GM19438 (cell line): ENCODE data around the gene RASL10A.

Experiments used
- ATAC-seq: cut with Tn5 transposase; IDR thresholded peaks from one replicate; pipeline ENCODE4 v1.9.1; 2021; ENCODE audit warnings: low read depth; ENCODE audit not compliant: unreplicated experiment

Gene RASL10A

DNA sequence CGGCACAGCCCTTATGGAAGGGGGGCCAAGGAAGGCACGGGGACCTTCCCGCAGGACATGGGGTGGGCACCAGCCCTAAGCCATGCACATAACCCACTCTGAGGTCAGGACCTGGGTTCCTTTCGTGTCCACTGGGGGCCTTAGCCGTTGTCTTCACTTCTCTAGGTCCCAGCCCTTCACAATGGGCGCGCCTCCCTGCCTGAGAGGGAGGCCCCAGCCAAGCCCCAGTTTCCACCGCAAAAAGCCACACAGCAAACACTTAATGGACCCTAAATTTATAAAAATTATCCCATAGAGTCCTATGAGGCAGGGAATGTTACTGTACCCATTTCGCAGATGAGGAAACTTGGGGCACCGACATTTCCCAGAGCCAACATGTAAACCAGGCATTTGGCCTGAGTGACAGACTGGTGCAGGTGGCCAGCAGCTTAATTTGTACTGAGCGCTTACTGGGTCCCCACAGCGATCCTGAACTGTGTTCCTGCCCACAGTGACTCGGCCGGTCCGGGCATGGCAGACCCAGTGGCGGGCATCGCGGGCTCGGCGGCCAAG is 7.8 kb downstream of the RASL10A start:
- ATAC-seq = no peak

DNA sequence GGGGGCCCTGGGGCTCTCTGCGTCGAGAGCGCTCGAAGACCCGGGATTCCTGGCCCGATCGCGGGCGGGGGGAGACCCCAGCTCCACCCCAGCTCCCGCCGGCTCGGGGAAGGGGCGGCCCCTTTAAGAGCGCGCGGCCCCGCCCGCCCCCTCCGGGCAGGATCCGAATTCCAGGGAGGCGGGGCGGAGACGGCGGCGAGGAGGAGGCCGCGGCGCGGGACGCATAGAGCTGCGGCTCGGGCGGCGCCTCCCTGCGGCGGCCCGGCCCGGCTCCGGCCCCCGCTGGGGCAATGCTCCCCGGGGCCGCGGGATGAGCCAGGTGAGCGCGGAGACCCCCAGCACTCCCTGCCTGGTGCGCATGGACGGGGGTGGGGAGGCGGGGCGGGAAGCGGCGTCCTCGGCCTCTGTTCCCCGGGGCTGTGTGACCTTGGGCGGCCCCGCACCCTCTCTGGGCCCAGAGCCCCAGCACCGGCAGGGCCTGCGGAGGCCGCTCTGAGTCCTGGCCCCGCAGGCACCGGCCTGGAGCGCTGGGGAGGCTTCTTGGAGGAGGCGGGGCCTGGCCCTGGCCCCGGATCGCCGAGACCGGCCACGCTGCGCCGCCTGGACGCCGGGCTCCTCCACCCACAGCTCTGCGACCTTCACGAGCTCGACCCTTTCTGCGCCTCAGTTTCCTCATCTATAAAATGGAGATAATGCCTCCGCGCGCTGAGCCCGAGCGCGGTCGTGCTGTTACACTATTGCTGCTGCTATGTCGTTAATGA is 8.5 kb downstream of the RASL10A start:
- ATAC-seq = no peak

DNA sequence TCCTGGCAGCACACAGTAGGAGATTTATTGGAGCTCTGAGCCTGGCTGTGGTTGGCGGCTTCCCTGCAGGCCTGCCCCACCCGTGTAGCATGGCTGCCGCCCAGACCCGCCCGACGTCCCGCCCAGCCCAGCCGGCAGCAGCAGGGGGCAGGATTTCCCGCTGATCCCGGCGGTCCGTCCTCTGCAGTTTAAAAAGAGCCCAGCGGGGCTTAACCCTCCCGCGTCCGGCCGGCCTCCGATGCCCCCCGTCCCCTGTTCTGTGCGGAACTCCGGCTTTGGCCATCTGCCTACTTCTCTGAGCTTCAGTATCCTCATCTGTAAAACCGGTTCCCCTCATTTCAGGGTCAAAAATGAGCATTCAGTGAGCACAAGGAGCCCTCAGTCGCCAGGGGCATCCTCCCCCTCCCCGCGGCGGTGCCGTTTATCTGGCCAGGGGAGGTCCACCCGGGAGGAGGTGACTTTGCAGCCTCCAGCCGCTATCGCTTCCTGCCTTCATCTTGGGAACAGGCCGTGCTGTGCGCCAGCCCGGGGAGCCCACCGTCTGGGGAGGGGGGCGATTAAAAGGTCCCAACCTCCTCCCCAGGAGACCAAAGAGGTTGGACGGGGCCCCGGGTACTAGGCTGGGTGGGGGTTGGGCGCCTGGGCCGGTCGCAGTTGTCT is 9.2 kb downstream of the RASL10A start, which contains the start of gene GAS2L1:
Gene GAS2L1, plus strand, starts transcription at position 476 of the 660 bp plus-strand sequence. CDS start 1,456 bp downstream, outside the sequence.
- ATAC-seq = no peak

DNA sequence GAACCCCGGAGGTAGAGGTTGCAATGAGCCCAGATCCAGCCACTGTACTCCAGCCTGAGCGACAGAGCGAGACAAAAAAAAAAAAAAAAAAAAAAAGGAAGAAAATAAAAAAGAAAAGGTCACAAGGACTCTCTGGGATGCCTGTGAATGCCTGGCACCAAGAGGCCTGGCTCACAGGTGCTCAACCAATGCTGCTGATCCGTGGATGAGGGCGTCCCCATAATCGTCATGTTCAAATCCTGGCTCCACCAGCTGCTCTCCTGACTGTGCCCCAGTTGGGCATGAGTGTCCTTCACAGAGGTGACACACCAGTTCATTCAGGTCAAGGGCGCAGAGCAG is 9.7 kb downstream of the RASL10A start:
- ATAC-seq = no peak

DNA sequence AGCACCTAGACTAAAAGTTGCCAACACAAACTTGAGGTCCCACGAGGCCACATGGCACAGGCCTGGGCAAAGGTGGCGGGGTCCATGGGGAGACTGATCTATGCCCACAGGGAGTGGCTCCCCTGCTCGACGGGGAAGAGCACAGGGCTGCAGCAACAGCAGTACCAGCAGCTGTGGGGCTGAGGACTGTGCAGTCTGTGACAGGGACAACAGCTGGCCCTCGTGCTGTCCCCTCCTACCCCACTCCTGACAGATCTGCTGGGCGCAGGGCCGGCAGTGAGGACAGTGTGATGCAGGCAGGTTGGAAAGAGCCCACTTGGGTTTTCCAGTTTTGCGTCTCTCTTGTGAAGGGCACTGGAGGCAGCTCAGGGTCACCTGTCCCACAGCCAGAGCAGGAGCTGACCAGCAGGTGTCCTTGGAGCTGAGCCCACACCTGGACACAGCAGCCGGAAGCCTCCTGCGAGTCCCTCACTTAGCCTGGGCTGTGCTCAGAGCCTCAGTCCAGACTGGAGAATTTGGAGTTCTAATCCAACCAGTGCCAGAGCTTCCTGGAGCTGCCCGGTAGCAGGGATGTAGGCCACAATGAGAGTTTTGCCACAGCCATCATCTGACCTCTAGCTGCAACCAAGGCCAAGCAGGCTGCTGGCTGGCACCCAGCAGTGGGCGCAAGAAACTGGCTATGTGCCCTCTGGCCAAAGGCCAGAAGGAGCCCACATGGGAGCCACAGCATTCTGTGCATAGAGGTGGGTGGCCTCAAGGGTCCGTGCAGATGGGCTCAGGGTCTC is 12.6 kb downstream of the RASL10A start:
- no peak for ATAC-seq

DNA sequence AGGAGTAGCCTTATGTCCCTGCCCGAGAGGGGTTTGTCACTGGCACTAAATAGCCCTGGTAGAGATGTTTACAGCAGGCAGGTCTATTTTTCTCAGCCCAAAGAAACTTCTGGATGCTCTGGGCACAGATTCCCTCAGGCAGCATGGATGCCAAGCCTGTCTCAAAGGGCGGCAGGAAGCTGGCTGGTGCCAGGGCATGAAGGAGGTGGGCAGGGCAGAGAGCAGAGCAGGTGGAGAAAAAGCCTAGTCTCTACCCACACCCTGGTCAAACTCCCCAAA is 13.2 kb downstream of the RASL10A start:
- no peak for ATAC-seq

DNA sequence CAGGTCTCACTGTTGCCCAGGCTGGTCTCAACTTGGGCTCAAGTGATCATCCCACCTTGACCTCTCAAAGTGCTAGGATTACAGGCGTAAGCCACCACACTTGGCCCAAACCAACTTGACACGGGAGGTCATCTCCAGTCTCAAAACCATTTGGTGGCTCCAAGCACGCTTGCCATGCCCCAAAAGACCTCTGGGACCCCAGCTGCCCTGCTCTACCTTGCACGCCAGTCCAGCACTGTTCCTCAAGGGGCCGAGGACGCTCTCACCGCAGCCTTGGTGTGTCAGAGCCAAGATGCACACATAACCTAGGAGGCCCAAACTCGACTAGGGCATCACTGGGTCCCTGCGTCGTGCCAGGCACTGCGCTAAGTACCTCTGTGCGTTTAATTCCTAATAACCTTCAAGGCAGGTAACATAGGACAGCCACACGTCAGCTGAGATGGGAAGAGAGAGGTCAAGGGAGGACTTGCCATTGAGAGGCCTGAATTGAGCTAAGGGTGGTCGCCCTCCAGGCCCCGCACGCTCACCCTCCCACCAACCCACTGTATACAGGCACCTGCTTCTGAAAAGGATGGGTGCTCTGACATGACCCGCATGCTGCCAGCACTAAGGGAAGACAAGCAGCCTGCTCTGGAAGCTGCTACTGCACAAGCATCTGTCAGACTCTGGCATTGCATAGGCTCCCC is 13.6 kb downstream of the RASL10A start:
- no peak for ATAC-seq

DNA sequence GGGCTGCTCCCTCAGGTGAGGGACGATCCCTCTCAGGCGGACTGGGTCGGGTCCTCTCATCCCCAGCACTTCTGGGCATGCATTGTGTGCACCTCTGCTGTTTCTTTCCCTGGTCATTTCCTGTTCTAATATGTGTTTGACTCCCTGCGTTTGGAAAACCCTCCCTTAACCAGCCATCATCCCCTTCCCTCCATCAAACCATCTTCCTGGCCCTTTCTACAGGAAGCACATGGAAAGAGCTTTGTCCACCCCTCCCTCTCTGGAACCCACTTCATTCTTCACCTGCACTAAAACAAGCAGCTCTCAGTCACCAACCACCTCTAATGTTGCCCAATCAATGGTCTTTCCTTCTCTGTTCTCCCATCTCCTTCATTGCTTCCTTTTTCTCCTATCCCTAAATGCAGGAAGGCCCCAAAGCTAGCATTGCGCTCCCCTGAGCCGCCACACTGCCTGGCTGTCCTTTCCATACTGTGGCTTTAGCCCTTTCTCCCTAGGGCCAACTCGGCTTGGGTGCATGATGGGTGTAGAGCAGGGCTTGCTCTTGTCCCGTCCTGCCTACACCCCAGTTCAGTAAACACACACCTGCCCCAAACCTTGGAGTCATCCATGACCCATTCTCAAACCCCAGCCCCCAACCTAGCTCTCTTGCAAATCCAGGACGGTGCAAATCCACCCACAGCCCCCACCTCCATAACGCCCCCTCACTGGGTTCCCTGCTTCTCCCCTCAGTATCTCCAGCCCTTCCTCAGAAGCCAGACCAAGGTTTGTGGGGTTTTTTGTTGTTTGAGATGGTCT is 14.5 kb downstream of the RASL10A start:
- ATAC-seq = no peak

DNA sequence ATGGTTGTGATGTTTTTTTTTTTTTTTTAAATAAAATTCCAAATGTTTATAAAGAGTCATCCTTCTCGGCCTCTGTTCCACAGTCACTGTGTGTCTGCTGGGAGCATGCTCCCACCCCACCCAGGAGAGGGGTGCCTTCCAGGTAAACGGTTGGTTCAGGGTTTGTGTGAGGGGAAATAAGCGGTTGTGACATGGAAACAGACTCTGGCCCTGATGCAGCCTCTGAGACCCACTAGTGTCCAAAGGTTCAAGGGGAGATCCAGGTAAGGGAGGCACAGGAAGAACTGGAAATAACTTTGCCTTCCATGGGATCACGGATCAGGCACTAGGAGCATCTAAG is 15.1 kb downstream of the RASL10A start:
- ATAC-seq = no peak

DNA sequence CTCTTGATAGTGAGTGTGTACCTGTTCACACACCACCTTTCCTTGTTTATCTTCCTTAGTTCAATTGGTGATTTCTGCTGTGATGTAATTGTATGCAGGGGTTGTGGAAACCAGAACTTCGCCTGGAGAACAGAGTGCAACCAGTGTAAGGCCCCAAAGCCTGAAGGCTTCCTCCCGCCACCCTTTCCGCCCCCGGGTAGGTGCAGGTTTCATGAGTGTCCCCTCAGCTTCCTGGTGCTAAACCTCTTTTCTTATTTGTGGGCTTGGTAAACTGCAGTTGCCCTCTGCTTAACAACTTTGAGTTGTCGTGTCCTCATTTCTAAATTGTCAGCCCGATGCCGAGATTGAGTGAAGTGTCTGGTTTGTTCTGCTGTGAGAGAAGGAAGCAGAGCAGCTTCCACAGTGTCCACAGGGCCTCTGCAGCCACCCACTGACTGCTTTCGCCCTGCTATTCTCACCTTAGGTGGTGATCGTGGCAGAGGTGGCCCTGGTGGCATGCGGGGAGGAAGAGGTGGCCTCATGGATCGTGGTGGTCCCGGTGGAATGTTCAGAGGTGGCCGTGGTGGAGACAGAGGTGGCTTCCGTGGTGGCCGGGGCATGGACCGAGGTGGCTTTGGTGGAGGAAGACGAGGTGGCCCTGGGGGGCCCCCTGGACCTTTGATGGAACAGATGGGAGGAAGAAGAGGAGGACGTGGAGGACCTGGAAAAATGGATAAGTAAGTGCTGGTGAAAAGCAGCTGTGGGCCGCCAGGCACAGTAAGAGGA is 16.2 kb downstream of the RASL10A start:
- no peak for ATAC-seq

DNA sequence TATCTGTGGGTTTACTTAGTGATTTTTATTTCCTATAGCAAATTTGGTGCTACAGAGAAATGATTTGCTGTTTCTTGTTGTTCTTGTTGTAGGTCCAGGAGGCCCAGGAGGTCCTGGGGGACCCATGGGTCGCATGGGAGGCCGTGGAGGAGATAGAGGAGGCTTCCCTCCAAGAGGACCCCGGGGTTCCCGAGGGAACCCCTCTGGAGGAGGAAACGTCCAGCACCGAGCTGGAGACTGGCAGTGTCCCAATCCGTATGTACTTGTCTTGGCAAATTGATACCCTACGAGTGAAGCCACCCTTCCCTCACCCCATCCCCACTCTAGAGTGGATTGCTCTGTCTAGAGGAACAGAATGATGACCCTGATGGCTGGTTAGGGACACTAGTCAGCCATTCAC is 16.9 kb downstream of the RASL10A start:
- ATAC-seq = no peak

DNA sequence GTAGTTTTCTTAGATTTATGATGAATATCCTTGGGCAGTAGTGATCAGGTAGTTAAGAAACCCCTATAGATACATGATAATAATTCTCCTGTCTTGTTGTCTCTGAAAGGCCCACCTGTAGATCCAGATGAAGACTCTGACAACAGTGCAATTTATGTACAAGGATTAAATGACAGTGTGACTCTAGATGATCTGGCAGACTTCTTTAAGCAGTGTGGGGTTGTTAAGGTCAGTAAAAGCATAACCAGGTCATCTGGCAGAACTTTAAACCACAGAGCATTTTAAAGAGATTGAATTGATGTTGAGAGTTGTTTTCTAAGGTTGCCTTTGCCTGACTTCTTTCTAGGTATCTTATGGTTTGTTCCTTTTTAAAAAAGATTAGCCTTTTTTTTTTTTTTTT is 23.1 kb downstream of the RASL10A start:
- ATAC-seq = no peak

DNA sequence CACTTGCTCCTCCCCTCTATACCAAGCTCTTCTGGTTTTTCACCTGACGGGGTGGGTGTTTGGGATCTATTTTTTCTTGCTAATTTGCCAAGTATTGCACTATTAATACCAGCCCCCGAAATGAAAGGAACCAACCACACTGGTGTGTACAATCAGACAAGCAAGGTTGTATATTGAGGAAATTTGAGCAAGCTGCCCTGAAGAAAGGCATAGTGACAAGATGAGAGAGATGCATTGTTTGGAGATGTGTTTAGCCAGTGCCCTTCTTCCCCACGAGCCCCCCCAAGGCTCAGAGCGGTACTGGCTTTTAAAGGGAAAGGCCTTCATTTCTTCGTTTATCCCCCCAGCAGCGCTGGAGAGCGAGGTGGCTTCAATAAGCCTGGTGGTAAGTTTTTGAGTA is 24.3 kb downstream of the RASL10A start:
- ATAC-seq = no peak

DNA sequence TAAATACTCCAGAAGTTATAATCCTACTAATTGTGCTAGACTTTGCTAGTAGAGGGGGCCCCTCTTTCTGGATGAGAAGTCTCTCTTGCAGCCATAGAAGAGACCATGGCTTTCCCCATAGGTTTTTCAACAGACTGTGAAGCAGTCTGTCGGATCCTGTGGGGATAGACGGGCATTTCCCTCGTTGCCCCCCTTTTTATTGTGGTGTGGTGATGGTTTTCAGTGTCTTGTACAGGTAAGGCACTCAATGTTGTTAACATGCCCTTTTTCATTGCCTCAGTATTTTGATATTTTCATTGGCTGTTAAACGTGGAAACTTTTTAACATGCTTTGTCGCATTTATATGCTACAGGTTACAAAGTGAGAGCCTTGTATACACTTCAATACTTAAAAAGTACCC is 25.4 kb downstream of the RASL10A start:
- no peak for ATAC-seq

DNA sequence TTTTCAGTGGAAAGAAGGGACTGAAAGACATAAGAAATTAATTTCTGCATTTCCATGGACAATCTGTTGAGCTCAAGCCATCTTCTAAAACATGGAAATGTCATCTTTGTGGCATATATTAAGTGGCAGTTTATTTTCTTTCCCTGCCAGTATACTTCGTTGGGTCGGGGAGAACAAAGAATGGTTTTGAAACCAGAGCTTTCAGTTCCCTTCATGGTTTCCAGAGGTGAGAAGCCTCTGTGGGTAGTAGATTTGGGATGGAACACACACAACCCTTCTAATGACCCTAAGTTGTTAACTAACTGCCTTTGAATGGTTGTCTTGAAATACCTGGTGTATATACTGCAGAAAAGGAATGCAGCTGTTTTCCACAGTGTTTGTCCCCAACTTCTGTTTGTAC is 26.7 kb downstream of the RASL10A start:
- ATAC-seq = no peak

DNA sequence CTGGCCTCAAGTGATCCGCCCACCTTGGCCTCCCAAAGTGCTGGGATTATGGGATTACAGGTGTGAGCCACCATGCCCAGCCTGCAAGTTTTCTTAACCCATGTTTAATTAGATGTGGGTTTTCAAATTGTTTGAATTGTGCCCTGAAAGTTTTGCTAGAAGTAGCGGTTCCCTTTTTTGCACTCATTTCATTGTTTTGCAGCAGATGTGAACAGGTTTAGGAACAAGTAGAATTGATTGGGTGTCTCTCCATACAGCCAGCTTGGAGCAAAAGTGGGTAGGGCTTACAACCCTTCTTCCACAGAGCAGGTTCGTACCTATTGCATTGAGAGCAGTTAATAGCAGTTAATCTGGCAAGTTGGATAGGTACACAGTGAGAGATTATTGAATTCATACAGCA is 31.3 kb downstream of the RASL10A start:
- no peak for ATAC-seq

DNA sequence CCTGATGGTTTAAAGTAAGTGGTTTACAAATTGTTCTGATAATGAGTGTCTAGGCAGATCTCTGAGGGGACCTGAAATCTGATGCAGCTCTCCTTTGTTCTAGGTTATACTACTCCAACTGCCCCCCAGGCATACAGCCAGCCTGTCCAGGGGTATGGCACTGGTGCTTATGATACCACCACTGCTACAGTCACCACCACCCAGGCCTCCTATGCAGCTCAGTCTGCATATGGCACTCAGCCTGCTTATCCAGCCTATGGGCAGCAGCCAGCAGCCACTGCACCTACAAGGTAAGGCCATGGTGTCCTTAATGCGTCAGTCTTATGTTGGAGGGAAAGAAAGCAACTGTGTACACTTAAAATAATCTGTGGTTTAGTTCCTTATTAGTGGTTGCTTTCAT is 37.6 kb downstream of the RASL10A start:
- ATAC-seq = no peak

DNA sequence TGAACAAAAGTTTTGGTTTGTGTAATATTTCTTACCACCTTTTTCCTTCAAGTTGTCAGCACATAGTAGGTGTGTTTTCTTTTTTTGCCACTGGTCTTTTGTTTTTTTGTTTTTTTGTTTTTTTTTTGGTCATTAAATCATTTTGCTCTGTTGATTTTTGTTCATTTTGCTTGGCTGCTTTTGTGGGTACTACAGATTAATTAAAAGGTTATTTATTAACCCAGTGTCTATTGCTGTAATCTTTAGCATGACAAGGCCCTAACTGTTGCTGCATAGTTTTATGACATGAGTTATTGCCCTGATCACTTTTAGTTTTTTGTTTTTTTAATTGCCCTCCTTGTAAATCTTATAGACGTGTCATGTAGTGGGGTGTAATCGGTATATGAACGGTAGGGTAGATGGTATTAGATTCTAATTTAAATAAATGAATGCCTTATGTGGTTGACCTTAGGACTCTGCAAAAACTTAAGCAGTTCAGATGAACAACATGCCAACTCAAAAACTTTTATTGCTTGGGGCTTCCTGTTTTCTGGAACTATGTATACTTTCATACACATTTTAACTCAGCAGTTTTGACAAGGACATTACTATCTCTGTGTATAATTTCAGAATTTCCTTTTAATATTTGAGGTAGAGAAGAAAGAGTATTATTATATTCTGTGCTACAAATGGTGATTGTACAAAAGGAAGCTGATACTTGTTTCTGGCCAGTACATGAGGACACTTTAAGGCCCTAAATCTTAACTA is 39.5 kb downstream of the RASL10A start:
- ATAC-seq = no peak

DNA sequence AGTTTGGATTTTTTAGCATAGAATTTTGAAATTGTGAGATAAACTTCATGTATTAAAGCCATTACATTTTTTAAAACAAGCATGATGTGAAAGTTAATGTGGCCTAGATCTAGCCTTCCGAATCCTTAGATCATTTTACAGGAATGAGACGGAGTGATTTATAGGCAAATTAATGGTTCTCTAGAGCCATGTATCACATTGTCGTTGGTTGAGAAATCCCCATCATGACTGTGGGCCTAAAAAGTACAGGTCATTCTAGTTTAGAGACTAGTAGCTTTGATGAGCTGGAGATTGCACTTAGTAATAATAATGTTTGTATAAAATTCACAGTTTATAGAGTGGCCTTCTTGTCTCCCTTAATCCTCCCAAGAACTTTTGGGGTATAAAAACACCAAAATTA is 40.3 kb downstream of the RASL10A start:
- no peak for ATAC-seq
